HG03045 (cell line): Measurements from ENCODE around the gene ATXN1.

ENCODE experiments used
- ATAC-seq: cut with Tn5 transposase; IDR thresholded peaks from one replicate; pipeline ENCODE4 v1.9.1; 2021; ENCODE audit warnings: mild to moderate bottlenecking, moderate library complexity; ENCODE audit not compliant: unreplicated experiment

Gene ATXN1

DNA sequence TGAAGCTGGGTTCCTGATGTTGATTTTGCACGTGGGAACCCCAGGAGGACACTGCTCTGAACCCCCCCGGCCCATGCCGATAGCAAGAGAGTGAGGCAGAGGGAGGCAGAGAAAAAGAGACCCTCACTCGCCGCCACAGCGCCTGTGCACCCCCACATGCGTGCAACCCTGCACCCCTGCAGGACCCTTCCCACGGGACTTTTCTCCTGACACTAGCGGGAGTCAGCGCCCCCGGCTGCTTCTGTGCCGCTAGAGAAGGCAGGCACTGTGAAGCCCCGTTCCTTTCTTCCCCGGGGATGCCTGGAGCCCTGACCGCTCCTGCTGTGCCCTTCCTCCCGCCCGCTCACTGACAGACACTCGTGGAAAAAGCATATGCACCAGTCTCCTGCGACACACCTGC is 455.5 kb downstream of the ATXN1 start:
- peak; percentile 28 for ATAC-seq

DNA sequence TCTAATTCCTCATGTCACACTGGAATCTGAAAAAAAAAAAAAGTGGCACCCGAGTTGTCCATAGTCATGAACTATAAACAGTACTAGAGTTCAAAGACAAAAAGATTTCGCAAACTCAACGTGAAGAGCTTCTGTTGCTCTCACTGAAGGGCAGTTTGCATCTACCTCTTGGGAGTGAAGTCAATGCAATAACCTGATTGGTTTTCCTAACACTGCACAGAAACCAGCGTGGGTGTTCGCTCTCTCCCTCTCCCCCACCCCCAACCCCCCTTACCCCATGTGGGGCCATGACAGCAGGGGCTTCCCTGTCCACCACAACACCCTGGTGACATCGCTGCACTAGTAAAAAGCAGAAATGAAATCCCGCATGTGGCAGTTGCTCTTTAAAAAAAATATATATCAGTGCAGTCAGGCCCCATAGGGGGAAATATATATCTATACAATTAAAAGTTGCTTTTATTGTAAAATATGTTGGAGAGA is 456.0 kb downstream of the ATXN1 start:
- peak; percentile 88 for ATAC-seq

DNA sequence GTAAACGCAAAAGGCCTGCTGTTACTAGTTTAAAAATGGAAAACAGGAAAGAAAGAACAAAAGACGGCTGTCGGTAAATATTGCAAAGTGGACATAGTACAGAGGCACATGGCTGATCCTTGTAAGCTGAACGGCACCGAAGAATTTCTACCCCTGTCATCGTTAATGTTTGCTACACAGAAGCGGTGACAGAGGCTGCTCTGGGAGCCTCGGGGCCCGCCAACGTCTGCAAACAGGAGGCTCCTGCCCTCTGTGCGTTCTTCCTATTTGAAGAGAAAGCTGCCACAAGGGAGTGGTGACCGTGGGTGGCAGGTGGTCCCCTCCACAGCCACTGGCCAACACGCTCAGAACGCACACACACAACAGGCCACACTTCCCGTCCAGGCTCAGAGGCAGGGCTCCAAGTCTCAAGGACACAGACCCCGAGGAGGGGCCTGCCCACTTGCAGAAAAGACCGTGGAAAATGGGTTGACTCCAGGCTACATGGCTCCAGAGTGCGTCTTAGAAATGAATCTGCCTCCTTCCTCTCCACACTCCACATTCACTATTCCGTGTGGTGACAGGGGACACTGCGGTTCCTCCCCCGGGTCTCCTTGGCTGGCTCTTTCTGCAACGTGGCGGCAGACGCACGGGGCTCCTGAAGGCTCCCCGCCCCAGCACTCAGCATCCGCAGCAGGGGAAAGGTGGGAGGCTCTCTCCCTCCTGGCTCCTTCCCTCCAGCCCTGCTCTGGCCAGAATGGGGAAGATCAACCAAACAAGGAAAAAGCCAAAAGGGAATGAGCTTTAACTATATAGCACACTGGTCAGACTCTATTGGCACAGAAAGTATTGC is 458.3 kb downstream of the ATXN1 start:
- ATAC-seq = no peak

DNA sequence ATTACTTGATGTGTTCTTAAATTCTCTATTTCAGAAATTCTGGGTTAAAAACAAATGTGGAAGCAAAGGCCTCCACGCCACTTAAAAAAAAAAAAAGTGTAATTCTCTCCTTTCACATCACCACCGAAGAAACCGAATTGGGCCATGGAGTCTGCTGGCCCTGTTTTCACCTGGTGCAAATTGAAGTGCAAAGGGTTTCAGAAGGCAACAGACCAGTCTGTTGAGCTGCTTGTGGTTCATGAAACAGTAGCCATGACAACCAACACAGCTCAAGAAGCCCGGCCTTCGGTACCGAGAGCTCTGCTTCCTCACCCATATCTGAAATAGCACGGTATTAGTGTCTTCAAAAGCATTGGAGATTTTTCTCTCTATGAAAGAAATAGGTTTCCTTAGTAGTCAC is 459.7 kb downstream of the ATXN1 start:
- ATAC-seq = peak; percentile 32

- no peak for ATAC-seq
Observed at GRCh38 chr6:16299861-16300260, 461.4 kb downstream of the ATXN1 start.

GRCh38 chr6:16296061-16296670 is 465.1 kb downstream of the ATXN1 start:
- ATAC-seq = no peak

- ATAC-seq = no peak
Observed at GRCh38 chr6:16295471-16295870, 465.8 kb downstream of the ATXN1 start.

DNA sequence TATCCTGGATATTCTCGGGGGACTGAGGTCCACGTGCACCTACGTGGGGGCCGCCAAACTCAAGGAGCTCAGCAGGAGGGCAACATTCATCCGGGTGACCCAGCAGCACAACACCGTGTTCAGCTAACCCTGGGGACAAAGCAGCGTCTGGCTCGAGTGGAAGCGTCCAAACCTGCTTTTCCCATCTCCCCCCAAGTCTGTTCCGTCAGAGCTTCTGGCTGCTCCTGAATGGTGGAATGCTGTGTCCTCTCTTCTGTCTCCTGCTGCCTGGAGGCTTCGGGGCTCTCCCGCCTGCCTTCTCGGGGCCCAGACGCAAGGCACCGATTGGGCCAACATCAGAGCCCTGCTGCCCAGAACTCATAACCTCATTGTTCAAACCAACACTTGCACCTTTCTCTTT is 466.2 kb downstream of the ATXN1 start:
- no peak for ATAC-seq

GRCh38 chr6:16294371-16294770 is 466.9 kb downstream of the ATXN1 start:
- no peak for ATAC-seq

- ATAC-seq = no peak
Observed at GRCh38 chr6:16292942-16293341, 468.3 kb downstream of the ATXN1 start.

DNA sequence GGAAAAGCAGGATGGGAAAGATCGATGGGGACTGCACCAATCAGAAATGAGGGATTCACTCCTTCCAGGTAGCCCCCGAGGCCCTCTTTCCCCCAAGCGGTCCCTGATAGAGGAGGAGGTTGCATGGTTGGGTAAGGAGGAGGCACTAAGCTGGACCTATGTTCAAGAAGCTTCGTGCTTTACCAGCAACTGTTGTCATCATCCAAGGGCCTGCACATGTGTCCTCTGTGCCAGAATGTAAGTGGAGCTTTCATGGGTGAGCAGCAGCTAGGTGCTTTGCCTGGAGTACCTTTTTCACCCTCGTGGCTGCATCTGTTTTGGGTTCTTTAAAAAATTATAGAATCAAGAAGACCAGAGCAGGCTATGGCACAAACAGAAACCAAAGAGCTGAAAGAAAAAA is 468.8 kb downstream of the ATXN1 start:
- no peak for ATAC-seq

GRCh38 chr6:16291739-16292138 is 469.5 kb downstream of the ATXN1 start:
- no peak for ATAC-seq

GRCh38 chr6:16288163-16288562 is 473.1 kb downstream of the ATXN1 start:
- no peak for ATAC-seq

GRCh38 chr6:16286151-16286522 is 475.1 kb downstream of the ATXN1 start:
- ATAC-seq = no peak

GRCh38 chr6:16285467-16286150 is 475.7 kb downstream of the ATXN1 start:
- ATAC-seq = no peak

DNA sequence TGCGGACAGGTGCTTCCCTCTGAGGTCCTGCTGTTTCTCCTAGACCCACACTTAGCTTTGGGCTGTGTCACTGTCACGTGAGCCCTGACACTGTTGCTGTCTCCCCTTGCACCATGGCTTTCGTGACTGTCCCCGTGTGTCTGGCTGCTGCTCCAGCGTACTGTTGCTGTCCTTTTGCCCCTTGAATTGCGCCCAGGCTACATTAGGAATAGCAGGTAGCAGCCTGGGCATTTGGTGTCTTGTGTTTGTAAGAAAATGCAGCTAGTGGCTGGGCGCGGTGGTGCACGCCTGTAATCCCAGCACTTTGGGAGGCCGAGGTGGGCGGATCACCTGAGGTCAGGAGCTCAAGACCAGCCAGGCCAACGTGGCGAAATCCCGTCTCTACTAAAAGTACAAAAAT is 476.8 kb downstream of the ATXN1 start:
- no peak for ATAC-seq

DNA sequence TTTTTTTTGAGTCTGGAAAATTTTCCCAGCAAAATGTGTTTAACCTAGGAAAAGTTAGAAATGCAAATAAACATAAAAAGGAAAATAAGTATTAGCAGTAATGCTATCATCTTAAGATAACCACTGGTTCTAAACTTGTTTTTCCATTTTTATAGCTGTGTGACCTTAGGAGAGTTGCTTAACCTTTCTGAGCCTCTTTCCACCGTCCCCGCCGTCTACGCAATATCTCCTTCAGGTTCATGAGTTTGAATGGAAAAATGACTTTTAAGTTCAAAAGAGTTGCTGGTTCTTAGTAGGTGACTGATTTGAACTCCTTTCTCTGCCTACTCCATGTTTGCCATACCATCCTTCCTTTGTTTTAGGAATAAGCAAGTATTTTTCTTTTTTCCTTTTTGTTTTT is 478.9 kb downstream of the ATXN1 start:
- no peak for ATAC-seq

GRCh38 chr6:16279243-16279642 is 482.0 kb downstream of the ATXN1 start:
- ATAC-seq = no peak

DNA sequence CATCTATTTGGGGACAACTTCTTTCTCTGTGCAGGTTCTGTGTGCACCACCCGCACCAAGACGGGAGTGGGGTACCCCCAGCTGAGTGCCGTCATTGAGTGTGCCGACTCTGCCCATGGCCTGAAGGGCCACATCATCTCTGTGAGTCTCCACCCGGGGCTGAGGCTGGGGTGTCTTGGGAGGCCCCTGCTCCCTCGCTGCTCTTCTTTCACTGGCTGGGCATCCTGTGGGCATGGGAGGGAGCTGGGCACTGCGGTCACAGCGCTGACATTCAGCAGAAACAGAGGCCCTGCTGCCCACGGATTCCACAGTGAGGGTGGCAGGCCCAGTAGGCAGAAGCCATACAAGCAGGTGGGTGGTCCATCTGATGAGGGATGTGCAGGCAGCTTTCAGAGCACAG is 482.5 kb downstream of the ATXN1 start:
- ATAC-seq = no peak

DNA sequence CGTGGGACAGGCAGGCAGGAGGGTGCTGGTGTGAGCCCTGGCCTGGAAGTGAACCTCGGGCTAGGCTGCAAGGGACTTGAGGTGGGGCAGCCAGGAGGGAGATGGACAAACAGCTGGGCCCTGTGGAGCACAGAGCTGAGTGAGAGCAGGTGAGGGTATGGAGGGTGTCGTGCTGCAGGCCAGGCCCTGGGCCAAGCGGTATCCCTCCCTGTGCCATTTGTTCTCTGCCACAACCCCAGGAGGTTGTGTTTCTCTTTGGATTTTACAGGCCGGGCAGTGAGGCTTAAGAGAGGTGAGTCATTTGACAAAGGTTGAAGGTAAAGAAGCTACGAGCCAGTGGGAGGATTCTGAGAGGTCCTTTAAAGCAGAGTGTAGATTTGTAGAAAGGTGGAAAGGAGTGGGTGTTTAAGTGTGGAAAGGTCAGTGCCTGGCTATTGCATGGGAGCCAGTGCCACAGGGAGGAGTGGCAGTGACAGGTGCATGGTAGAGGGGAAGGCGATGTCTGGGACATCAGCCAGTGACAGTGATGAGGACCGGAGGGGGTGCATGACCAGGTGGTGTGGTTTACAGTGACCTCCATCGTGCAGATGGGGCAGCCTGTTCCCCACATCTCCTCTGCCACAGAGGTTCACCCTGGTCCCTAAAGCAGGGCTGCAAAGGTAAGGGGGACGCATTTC is 483.1 kb downstream of the ATXN1 start:
- no peak for ATAC-seq
